Natural killer cell (primary cell): ENCODE data around the gene NOTCH4. TPM values are rescaled to one million over a fixed set of nuclear protein-coding genes. Genes with fewer than 3 reads are reported as not detected.
"Not testable (repeated sequence)": the region's sequence is repeated elsewhere in the genome, so short reads cannot be mapped to it uniquely, and the experiment has no call there.

ENCODE experiments used
- ATAC-seq, 3 donors: fragments of 150-1000 bp in 2 of 3; fragments of 200-7000 bp in 1 of 3; cut with Tn5 transposase; 1 replicate in 1 of 3; 2 replicates in 2 of 3; pipeline ENCODE4 v1.10.0; 2021; ENCODE audit warnings: mild to moderate bottlenecking in 2 of 3, moderate library complexity in 2 of 3
- DNase-seq, 2 donors: peaks; one replicate each; pipeline versions ENCODE4 v3.0.0 to v3.0.0-alpha.2; 2013 to 2021; ENCODE audit warnings: mixed read lengths in 1 of 2
- H3K27ac ChIP-seq: one replicate; pipeline ENCODE4 v1.5.1; 2013; ENCODE audit warnings: mild to moderate bottlenecking, low read length
- H3K27me3 ChIP-seq: one replicate; pipeline ENCODE4 v1.6.1; 2013; ENCODE audit warnings: low read length; ENCODE audit not compliant: control insufficient read depth, insufficient read depth
- H3K36me3 ChIP-seq: one replicate; pipeline ENCODE4 v1.6.1; 2013; ENCODE audit warnings: low read length; ENCODE audit not compliant: control insufficient read depth, insufficient read depth
- H3K4me1 ChIP-seq: one replicate; pipeline ENCODE4 v1.6.1; 2013; ENCODE audit warnings: low read length; ENCODE audit not compliant: control insufficient read depth, insufficient read depth
- H3K4me3 ChIP-seq: one replicate; pipeline ENCODE4 v1.5.1; 2013; ENCODE audit warnings: low read length
- H3K9me3 ChIP-seq: one replicate; pipeline ENCODE4 v1.6.1; 2013; ENCODE audit warnings: low read length; ENCODE audit not compliant: control insufficient read depth, insufficient read depth
- H3K27ac Mint-ChIP-seq, 2 donors: one replicate each; pipeline ENCODE4 v1.8.0; 2022; ENCODE audit warnings: mild to moderate bottlenecking in 2 of 2, mixed read lengths in 2 of 2, moderate library complexity in 1 of 2
- H3K27me3 Mint-ChIP-seq, 2 donors: one replicate each; pipeline ENCODE4 v1.8.0; 2022; ENCODE audit warnings: low read depth in 2 of 2, mixed read lengths in 2 of 2
- H3K36me3 Mint-ChIP-seq: one replicate; pipeline ENCODE4 v1.8.0; 2022; ENCODE audit warnings: mixed read lengths
- H3K4me1 Mint-ChIP-seq, 2 donors: one replicate each; pipeline ENCODE4 v1.8.0; 2022; ENCODE audit warnings: mixed read lengths in 2 of 2
- H3K4me3 Mint-ChIP-seq: one replicate; pipeline ENCODE4 v1.8.0; 2022; ENCODE audit warnings: mild to moderate bottlenecking, moderate library complexity, mixed read lengths
- H3K9me3 Mint-ChIP-seq, 2 donors: one replicate each; pipeline ENCODE4 v1.8.0; 2022; ENCODE audit warnings: mixed read lengths in 2 of 2
- CTCF ChIP-seq: fragments of 200-600 bp; IDR thresholded peaks from one replicate; pipeline ENCODE4 v1.8.0; 2022; ENCODE audit warnings: antibody characterized with exemption
- WGBS: methylation state at CpG from one replicate; pipeline ENCODE4 v1.1.7; 2013; ENCODE audit warnings: missing lambda C conversion rate; ENCODE audit not compliant: insufficient coverage; 5-methylcytosine and 5-hydroxymethylcytosine counted together
- intact Hi-C: fragments of 100-400 bp; cut with micrococcal nuclease; formaldehyde crosslinking; loops from one replicate; pipeline ENCODE4 v1.14.2; 2022
- total RNA-seq, 4 donors: library from RNA; stranded (reverse); fragments of 120-200 nt in 1 of 4; gene quantifications; one replicate each; pipeline versions ENCODE4 v1.2.3 to v1.2.4, GENCODE V29; 2013 to 2022

Gene NOTCH4
- total RNA-seq, 3 donors from 2014 or later (not counting 1 experiment from before 2014, with no cell fraction given): 2.6 to 4.8 (median 2.7) TPM

- Mint-ChIP-seq H3K4me3 (no peak overlapping the region), H3K27me3 (peaks cover 0 to 12% of the 10 kb centered on the region in 2 donors), H3K27ac (no peak overlapping the region), H3K4me1 (peaks cover 8% of the 10 kb centered on the region in 2 donors), H3K9me3 (no peaks in the 10 kb centered on the region), H3K36me3 (no peaks in the 10 kb centered on the region)
- TF ChIP-seq CTCF: no peak
- WGBS: 94% methylated on average over 2 of the region's 2 CpGs
- no peaks in the 10 kb centered on the region for H3K27me3 ChIP-seq
- H3K27ac ChIP-seq: no peak overlapping the region
- H3K4me1 ChIP-seq: peaks cover 9% of the 10 kb centered on the region
- intact Hi-C loops: no loop called here
- ATAC-seq (no peak), DNase-seq (no peak)
- no peaks in the 10 kb centered on the region for H3K9me3 ChIP-seq
- no peak overlapping the region for H3K4me3 ChIP-seq
- H3K36me3 ChIP-seq: no peaks in the 10 kb centered on the region
These were observed 25.4 kb upstream of the NOTCH4 start for GRCh38 chr6:32249262-32249661.

GRCh38 chr6:32247401-32247800 is 23.5 kb upstream of the NOTCH4 start:
- no peak overlapping the region for H3K27ac Mint-ChIP-seq
- DNase-seq: no peak

GRCh38 chr6:32244946-32245398 is 21.1 kb upstream of the NOTCH4 start:
- WGBS: 0% methylated on average over 14 of the region's 14 CpGs
- DNase-seq: peak; percentile 64 to 86
- Histone ChIP-seq H3K4me1 (peaks cover 9% of the 10 kb centered on the region), H3K27me3 (no peaks in the 10 kb centered on the region), H3K4me3 (no peak overlapping the region), H3K36me3 (no peaks in the 10 kb centered on the region), H3K27ac (no peak overlapping the region), H3K9me3 (no peaks in the 10 kb centered on the region)
- Mint-ChIP-seq H3K4me3 (peak overlapping the region; percentile 71), H3K27ac (peak overlapping the region in 1 of 2 donors; percentile 77), H3K9me3 (no peaks in the 10 kb centered on the region), H3K4me1 (peaks cover 8% of the 10 kb centered on the region in 2 donors), H3K36me3 (no peaks in the 10 kb centered on the region), H3K27me3 (peaks cover 0 to 2% of the 10 kb centered on the region in 2 donors)
- intact Hi-C loops: loop anchor here (2.0 kb wide), 2 partner anchors 126 to 552 kb away; no protein-coding TSS in a partner anchor
- peak; percentile 72 to 80 (median 79) for ATAC-seq
- TF ChIP-seq CTCF: peak; percentile 81

More at GRCh38 chr6:32247401-32247800, 23.5 kb upstream of the NOTCH4 start:
- H3K36me3 ChIP-seq: no peaks in the 10 kb centered on the region
- Mint-ChIP-seq H3K36me3 (no peaks in the 10 kb centered on the region), H3K4me1 (peaks cover 8% of the 10 kb centered on the region in 2 donors), H3K27me3 (peaks cover 2 to 10% of the 10 kb centered on the region in 2 donors), H3K9me3 (no peaks in the 10 kb centered on the region), H3K4me3 (no peak overlapping the region)
- intact Hi-C loops: no loop called here
- H3K4me1 ChIP-seq: peaks cover 9% of the 10 kb centered on the region
- no peaks in the 10 kb centered on the region for H3K9me3 ChIP-seq
- no peak overlapping the region for H3K4me3 ChIP-seq
- 56% methylated on average over 2 of the region's 2 CpGs for WGBS
- no peak overlapping the region for H3K27ac ChIP-seq
- ATAC-seq: no peak
- TF ChIP-seq CTCF: no peak
- H3K27me3 ChIP-seq: no peaks in the 10 kb centered on the region

- ATAC-seq: no peak
- 97% methylated on average over 4 of the region's 4 CpGs for WGBS
- no peaks in the 10 kb centered on the region for H3K27me3 ChIP-seq
- H3K36me3 ChIP-seq: no peaks in the 10 kb centered on the region
- H3K9me3 ChIP-seq: no peaks in the 10 kb centered on the region
- Mint-ChIP-seq H3K27me3 (peaks cover 0 to 4% of the 10 kb centered on the region in 2 donors), H3K27ac (no peak overlapping the region), H3K4me3 (no peak overlapping the region), H3K9me3 (no peaks in the 10 kb centered on the region), H3K36me3 (no peaks in the 10 kb centered on the region), H3K4me1 (peaks cover 8% of the 10 kb centered on the region in 2 donors)
- intact Hi-C loops: loop anchor here (2.0 kb wide), 2 partner anchors 125 to 553 kb away; no protein-coding TSS in a partner anchor
- DNase-seq: no peak
- no peak for TF ChIP-seq CTCF
- H3K4me1 ChIP-seq: peaks cover 9% of the 10 kb centered on the region
- no peak overlapping the region for H3K27ac ChIP-seq
- no peak overlapping the region for H3K4me3 ChIP-seq
These were observed 20.4 kb upstream of the NOTCH4 start for GRCh38 chr6:32244270-32244669.

GRCh38 chr6:32242318-32242813 is 18.5 kb upstream of the NOTCH4 start:
- H3K4me1 ChIP-seq, DNase-seq, H3K36me3 Mint-ChIP-seq, H3K4me3 ChIP-seq, H3K4me3 Mint-ChIP-seq, H3K36me3 ChIP-seq, intact Hi-C loops, ATAC-seq, H3K27ac ChIP-seq, H3K9me3 ChIP-seq, H3K27ac Mint-ChIP-seq, H3K27me3 ChIP-seq, H3K4me1 Mint-ChIP-seq, H3K9me3 Mint-ChIP-seq, H3K27me3 Mint-ChIP-seq: not testable (repeated sequence)
- 97% methylated on average over 3 of the region's 4 CpGs for WGBS
